A549 treated with AZD2906 at 1 μM for 4 hours (cell line): ENCODE results near the gene C1orf35. TPM values are rescaled to one million over a fixed set of nuclear protein-coding genes. Genes with fewer than 3 reads are reported as not detected.

Experiments used
- total RNA-seq: library from RNA; stranded (reverse); fragments of 200-300 nt; extraction: Qiagen RNA extraction; gene quantifications from 5 replicates; pipeline ENCODE4 v1.2.3, GENCODE V29; 2022

The C1orf35 gene
- total RNA-seq, result 28.2 to 39.9 TPM (median 38.8 TPM) in 5 replicates

DNA sequence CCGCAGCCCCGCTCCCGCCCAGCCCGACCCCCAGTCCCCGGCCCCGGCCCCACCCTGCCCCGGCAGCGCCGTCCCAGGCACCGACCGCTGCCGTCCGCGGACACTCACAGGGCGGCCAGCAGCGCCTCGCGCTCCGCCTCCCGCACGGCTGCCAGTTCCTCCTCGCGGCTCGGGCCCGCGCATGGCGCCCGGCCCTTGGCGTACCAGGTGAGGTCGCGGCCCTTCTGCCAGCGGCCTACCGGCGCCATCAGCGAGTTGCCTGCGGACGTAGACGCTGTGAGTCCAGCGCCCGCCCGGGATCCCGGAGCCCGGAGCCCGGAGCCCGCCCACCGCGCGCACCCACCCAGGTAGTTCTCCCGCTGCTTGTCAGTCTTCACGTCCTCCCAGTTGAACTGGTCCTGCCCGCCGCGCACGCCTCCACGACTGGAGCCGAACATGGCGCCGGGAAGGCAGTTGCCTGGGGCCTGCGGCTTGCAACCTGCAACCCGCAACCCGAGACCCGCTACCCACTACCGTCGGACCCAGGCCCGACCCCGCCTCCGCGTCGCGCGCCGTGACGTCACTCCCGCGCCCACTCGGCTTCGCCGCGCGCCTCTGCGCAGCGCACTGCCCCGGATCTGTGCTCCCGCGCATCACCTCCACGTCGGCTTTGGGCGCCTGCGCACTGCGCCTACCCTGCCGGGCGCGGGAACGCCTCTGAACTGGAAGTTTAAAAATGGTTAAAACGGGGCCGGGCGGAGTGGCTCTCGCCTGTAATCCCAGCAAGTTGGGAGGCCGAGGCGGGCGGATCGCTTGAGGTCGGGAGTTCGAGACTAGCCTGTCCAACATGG is at the start of gene C1orf35:
TSS of gene C1orf35 (minus strand) at position 535 of the 830 bp plus-strand sequence. CDS start at position 437, 98 bp downstream.

DNA sequence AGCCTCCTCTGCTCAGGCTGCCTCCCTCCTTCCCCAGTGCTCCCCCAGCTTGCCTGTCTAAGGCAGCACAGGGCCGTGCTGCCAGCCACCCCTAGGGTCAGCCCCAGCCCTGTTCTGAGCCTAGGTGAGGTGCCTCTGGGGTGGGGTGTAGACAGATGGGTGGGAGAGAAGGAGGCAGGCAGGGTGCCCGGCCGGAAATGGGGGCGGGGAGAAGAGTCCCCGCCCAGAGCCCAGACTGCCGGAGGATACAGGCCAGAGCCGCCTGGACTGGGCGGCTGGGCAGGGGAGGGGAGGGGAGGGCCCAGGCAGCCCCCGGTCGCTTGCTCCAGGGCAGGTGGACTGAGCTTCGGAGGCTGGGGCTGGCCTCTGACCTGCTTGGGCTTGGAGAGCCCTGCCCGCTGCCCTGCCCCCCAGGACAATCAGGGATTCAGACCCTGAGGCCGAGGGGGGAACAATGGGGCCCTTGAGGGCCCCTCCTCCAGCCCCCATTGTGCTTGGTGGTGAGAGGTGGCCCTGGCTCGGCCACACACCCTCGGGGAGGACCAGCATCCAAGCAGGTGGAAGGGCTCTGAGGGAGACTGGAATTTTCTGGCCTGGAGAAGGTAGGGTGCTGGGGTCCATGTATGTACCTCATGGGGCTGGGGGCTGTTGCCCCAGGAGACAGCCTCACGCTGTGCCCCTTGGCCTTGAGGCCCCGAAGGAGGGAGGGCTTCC is 46.4 kb upstream of the C1orf35 start, which contains the start of gene GJC2:
TSS of gene GJC2 (plus strand) at position 525 of the 714 bp plus-strand sequence. CDS start 7,829 bp downstream, outside the sequence.

DNA sequence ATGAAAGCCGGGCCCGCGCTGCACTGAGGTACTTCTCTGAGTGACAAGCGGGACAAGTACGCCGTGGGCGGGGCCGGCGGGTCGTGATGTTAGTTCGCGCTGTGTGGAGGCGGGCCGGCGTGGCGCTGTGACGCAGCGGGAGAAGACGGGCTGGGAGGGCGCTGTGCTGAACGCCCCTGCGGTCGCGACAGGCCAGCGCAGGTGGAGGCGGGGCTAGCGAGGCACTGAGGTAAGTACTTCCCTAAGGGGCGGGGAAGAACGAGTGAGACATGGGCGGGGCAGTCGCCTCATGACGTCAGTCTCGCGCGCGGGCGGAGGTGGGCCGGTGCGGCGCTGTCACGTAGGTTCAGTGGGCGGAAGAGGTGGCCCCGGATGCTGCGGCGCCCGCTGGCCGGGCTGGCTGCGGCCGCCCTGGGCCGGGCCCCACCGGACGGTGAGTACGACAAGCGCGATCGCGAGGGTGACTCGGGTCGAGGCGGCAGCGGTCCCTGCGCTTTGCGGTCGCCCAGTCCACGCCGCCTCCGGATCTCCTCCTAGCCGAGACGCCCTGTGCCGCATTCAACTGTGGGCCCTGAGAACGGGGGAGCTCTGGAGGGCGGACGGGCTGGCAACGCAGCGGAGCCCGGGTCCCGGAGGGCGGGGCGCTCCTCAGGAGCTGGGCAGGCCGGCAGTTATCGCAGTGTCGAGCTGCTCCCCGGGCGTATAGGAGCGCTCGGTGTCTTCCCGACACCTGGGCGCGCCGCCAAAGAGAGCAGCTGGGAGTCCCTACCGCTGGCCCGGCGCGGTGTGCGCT is 37.0 kb upstream of the C1orf35 start, which contains the start of gene GUK1:
TSS of gene GUK1 (plus strand) at position 349 of the 793 bp plus-strand sequence. CDS start at position 373, 24 bp downstream.

DNA sequence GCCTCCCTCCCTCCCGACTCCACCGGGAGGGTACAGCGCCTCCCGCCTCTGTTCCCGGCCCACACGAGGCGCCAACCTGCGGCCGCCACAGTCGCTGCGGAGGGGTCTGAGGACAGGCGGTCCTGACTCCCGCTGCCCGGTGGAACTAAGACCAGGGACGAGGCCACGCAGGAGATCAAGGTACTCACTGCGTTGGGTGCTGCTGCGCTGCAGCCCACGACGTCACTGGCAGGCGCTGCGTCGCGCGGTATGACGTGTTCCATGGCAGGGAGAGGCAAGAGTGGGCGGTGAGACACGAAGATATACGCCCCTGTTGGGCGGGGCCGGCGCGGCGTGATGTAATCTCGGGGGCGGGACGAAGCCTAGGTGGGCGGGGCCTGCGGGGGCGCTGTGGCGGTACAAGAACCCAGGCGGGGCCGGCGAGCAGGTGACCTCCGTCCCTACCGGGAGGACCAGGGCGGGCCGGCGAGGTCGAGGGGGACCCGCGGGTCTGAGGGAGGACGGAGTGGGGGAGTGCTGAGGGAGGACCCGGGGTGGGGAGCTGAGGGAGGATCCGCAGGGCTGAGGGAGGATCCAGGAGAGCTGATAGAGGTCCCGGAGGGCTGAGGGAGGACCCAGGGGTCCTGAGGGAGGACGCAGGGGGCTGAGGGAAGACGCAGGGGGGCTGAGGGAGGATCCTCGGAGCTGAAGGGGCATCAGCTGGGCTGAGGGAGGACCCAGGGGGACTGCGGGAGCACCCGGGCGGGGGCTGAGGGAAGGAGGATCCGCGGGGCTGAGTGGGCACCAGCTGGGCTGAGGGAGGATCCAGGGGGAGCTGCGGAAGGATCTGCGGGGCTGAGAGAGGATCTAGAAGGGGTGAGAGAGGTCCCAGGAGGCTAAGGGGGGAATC is 6.2 kb upstream of the C1orf35 start, which contains the start of gene MRPL55:
TSS of gene MRPL55 (minus strand) at position 227 of the 889 bp plus-strand sequence. CDS start 1,039 bp downstream, outside the sequence.

DNA sequence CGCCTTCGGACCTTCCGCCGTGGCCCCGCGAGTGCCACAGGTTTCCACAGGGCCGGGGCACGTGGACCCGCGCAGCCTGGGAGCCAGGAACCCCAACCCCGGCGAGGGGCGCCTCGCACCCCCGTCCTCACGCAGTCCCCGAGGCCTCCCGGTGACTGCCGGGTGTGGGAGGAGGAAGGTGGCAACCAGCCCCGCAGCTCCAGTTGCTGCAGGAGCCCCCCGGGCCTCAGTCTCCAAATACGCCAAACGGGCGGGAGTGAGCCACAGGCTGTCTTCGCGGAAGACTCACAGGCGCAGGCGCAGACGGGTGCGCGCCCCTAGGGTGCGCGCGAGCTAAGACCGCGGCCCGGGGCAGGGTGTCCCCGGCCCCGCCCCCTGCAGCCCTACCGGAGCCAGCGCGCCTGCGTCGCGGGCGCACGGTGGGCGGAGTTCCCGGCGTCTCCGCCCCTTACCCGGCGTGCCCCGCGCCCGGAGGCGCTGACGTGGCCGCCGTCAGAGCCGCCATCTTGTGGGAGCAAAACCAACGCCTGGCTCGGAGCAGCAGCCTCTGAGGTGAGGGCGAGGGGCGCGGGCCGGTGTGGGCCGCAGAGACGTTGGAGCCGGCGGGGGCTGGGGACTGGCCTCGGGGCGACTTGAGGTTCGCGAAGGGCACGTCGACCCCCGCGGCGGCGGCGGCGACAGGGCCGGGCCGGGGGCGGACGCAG is 20.8 kb downstream of the C1orf35 start, which contains the start of gene ARF1:
TSS of gene ARF1 (plus strand) at position 495 of the 704 bp plus-strand sequence. CDS start 14,407 bp downstream, outside the sequence.

Other genes starting within 250 kb of the C1orf35 start
- gene WNT9A, start 155.4 kb downstream of the C1orf35 start, total RNA-seq, result 6.0 to 7.9 TPM (median 6.9 TPM) in 5 replicates
- 0.05 TPM in 2 of 5 replicates, not detected in the others for gene WNT3A, start 96.3 kb downstream of the C1orf35 start, total RNA-seq
- gene ARF1, start 20.6 kb downstream of the C1orf35 start, total RNA-seq, result 403 to 452 TPM (median 450 TPM) in 5 replicates
- 58.1 to 87.8 TPM (median 86.7 TPM) in 5 replicates for gene MRPL55, start 6.0 kb upstream of the C1orf35 start, total RNA-seq
- 122 to 161 TPM (median 151 TPM) in 5 replicates for gene GUK1, start 37.0 kb upstream of the C1orf35 start, total RNA-seq
- gene GJC2, start 46.6 kb upstream of the C1orf35 start, total RNA-seq, result 0.34 to 0.54 TPM (median 0.46 TPM) in 5 replicates
- 3.1 to 7.3 TPM (median 5.9 TPM) in 5 replicates for gene IBA57, start 62.5 kb upstream of the C1orf35 start, total RNA-seq
- 2.9 to 6.1 TPM (median 4.1 TPM) in 5 replicates for gene OBSCN, start 104.7 kb upstream of the C1orf35 start, total RNA-seq